Limb (tissue), 2 donors: ENCODE measurements around the gene UBE2R2.
"Not testable (repeated sequence)": the region's sequence is repeated elsewhere in the genome, so short reads cannot be mapped to it uniquely, and the experiment has no call there.

Experiments used
- DNase-seq, 2 donors: peaks; one replicate each; pipeline ENCODE4 v3.0.0-alpha.2; 2016; ENCODE audit errors: extremely low spot score in 2 of 2

Gene UBE2R2, protein sequence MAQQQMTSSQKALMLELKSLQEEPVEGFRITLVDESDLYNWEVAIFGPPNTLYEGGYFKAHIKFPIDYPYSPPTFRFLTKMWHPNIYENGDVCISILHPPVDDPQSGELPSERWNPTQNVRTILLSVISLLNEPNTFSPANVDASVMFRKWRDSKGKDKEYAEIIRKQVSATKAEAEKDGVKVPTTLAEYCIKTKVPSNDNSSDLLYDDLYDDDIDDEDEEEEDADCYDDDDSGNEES

DNA sequence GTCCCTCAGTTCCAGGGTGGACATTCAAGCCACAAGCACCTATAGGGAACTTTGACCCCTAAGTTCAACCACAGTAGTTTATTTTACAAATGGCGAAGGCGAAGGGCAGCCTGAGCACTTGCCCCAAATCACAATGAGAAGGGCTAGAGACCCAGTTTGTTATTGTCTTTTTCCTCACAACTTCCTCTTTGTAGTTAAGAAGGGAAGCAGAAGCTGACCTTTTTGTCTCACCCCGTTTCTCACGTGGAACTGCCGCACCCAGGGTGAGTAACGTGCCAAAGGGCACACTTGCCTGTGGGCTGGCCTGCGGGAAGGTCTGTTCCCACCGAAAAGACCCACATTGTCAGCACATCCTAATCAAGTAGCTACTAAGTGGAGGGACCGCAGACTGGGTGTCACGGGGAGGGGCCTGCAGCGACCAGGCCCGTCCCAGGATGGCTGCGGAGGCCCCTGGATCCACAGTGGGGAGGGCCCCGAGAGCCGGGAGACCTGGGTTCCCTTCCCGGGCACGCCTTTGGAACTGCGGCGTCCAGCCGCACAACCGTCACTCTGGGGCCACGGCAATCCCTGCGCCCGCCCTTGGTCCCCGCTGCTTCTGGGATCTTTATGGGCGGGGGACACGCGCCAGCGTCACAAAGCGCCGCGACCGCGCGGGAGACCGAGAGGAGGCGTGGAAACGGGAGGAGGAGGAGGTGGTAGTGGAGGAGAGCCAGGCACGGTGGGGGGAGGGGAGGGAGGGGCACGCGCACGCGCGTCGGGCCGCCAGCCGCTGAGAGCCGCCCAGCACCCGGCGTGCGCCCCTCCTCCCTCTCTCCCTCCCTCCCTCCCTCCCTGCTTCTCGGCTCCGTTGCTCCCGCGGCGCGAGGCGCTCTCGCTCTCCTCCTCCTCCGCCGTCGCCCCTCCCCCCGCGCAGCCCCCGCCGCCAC is at the start of gene UBE2R2:
Gene UBE2R2, plus strand, starts transcription at position 834 of the 926 bp plus-strand sequence. CDS start 598 bp downstream, outside the sequence.
- DNase-seq: peak; percentile 94 to 99

DNA sequence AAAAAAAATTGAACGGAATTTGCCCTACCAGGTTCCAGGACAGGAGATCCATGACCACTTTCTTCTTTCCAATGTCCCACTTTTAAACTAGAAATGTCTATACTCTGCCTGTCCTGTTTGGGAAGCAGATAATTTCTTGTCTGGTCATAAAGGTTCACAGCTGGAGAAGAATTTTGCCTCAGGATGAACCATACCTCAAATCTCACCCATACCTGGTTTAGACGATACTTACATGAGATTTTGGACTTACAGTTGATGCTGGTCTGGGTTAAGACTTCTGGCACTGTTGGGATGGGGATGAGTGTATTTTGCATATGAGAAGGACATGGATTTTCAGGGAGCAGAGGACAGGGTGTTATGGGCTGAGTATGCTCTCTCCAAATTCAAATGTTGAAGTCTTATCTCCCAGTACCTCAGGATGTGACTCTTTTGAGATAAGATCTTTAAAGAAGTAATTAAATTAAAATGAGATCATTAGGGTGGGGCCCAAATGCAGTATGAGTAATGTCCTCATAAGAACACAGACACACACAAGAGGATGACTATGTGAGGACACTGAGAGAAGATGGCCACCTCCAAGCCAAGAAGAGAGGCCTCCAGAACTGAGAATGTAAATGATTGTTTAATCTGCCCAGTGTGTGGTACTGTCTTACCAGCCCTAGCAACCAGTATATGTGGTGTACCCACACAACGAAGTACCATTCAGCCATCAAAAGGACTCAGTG is 46.6 kb upstream of the UBE2R2 start:
- DNase-seq: not testable (repeated sequence)

GRCh38 chr9:33773135-33773534 is 43.8 kb upstream of the UBE2R2 start:
- not testable (repeated sequence) for DNase-seq

DNA sequence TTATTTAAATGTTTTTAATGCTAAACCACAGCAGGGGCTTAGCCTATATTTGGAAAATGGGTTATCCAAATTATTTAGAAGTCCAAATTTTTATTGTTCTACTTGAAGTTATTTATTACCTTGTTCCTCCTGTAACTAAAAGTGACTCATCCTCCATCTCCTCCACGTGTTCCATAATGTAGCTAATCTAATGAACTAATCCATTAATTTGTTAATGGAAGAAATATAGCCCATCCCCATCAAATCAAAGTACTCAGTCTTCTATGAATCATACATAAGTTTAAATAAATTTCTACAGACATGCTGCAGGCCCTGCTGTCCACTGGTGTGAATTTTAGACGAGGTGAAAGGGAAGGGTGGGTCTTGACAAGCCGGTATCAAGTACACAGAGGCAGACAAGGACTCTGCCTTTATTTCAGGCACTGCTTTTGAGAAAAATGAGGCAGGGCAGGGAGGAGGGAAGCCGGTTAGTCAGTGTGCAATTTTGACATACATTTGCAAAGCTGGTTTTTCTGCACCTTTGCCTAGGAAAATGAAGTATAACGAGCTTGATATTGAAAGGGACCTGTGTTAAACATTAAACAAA is 42.8 kb upstream of the UBE2R2 start:
- DNase-seq: not testable (repeated sequence)

- no peak for DNase-seq
These were observed 40.4 kb upstream of the UBE2R2 start for GRCh38 chr9:33776578-33776977.

DNA sequence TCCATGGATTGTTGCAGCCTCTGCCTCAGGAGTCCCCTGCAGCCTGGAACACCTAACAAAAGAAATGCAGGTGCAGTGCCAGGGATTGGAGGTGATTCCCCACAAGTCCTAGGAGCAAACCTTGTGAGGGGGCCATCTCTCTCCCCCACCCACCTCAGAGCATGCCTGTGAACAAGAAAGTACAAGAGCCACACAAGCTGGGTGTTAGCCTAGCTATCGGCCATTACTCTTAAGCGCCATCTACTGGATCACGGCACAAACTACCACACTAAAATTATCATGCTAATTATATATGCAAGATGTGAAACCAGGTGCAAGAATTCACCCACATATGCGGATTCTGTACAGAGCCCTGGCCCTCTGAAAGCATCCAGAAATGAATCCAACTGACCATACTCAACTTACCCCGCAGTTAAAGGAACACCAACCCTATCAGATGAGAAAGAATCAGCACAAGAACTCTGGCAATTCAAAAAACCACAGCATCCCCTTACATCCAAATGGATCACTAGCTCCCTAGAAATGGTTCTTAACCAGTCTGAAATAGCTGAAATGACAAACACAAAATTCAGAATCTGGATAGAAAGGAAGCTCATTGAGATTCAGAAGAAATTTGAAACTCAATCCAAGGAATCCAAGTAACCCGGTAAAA is 38.1 kb upstream of the UBE2R2 start:
- peak; percentile 42 to 55 for DNase-seq

- no peak for DNase-seq
These were observed 36.7 kb upstream of the UBE2R2 start for GRCh38 chr9:33780276-33780675.

DNA sequence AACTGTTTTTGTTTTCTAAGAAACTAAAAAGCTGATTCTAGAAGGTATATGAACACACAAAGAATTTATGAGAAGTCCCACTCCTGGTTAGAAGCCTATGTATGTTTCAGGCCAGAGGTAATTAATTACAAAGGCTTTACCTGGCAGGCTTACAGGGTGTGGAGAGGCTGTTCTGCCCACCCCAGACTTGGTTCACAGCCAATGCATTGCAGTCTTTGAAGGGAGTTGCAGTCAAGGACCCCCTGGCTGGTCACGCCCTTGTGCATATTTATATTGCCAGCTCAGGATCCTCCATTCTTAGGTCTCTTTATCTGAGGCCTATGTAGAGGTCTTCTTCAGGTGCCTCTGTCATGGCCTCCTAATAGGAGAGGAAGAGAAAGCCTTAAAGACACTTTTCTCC is 35.2 kb upstream of the UBE2R2 start:
- no peak for DNase-seq

DNA sequence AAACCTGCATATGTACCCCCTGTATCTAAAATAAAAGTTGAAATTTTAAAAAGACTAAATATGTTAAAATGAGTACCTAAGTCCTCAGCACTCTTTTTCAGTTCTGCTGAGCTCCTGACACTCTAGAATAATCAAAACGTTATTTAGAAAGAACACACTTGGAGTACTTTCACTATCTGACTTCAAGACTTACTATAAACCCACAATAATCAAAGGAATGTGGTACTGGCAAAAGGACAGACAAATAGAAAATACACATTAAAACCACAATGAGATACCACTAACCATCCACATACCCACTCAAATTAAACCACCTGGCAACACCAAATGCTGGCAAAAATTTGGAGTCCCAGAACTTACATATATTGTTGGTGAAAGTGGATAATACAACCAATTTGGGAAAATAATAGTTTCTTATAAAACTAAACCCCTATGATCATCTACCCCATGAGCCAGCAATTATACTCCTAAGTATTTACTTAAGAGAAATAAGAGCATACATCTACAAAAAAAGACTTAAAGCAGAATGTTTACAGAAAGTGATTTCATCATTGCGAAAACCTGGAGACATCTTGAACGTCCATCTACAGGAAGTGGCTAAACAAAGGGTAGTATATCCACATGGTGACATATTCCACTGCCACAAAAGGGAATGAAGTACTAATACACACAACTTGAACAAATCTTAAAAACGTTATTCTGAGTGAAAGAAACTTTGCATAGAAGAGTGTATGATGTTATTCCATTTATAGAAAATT is 34.4 kb upstream of the UBE2R2 start:
- no peak for DNase-seq

- no peak for DNase-seq
These were observed 31.0 kb upstream of the UBE2R2 start for GRCh38 chr9:33785914-33786313.

GRCh38 chr9:33786681-33787080 is 30.3 kb upstream of the UBE2R2 start:
- no peak for DNase-seq

DNA sequence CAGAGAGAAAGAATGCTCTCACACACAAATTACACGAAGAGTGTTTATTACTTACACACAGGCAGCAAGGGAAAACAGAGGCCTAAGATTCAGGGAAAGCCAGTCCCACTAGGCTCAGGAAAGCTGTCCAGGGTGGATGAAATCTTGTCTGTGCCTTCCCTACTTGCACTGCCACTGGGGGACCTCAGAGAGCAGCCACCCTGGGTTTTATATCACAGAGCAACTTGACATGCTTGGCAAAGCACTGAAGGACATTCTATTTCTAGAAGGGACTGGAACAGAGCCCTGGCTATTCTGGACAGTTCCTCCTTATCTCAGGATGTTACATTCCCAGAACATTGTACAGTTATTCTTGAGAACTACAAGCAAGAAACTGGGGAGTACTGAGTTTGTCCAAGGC is 29.1 kb upstream of the UBE2R2 start:
- no peak for DNase-seq

- DNase-seq: not testable (repeated sequence)
These were observed 27.5 kb upstream of the UBE2R2 start for GRCh38 chr9:33789429-33789828.

GRCh38 chr9:33791117-33791516 is 25.8 kb upstream of the UBE2R2 start:
- DNase-seq: no peak

GRCh38 chr9:33793496-33793895 is 23.5 kb upstream of the UBE2R2 start:
- not testable (repeated sequence) for DNase-seq

DNA sequence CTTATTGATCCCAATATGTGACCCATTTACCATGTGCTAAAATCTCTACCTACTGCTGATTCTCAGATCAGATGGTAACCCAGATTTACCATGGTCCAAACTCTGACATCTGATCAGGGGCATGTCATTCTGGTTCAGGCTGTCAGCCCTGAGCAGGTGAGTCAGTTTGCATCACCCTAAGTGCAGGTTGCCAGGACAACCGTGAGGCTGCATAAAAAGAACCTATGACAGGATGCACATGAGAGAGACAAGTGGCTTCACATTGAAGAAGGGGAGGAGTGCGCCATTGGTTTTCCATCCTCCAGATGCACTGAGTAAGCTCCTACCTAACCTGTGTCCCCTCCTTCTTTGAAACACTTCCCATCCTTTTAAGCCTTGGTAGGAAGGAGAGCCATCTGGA is 22.4 kb upstream of the UBE2R2 start:
- DNase-seq: no peak

DNA sequence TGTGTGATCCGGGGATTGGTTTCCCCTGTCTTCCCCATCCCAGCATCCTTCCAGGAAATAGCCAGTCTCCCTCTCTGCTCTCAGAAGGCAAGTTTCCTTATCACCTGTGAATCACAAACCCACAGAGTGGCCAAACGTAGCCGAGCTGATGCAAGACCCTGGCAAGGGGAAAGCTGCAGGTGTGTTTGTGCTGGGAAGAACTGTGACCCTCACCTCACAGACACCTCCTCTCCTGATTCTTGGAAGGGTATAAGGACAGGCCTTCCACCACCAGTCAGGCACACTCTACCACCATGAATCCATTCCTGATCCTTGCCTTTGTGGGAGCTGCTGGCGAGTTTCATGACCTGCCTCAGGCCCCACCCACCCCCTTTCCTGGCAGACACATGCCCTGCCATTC is 21.7 kb upstream of the UBE2R2 start, which contains the start of gene PRSS3:
Gene PRSS3, plus strand, starts transcription at position 281 of the 400 bp plus-strand sequence. Its CDS starts 13 bp downstream, at position 294.
- no peak for DNase-seq

DNA sequence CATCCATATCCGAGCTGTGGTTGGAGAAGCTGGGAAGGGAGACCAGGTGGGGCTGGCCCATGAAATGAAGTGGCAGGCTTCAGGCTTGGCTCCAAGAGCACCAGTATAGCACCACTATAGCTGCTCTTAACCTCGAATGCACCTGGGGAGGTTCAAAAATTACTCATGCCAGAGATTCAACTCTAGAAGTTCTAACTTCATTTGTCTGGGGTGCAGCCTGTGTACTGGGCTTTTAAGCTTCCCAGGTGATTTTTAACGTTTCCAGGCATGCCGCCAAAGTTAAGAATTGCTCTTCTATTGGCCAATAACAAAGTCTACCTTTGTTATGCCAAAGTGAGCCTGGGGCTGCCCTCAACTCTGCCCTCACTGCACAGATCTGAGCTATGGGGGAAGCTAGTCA is 21.1 kb upstream of the UBE2R2 start:
- DNase-seq: no peak

- DNase-seq: not testable (repeated sequence)
These were observed 20.3 kb upstream of the UBE2R2 start for GRCh38 chr9:33796679-33797078.

- no peak for DNase-seq
These were observed 19.1 kb upstream of the UBE2R2 start for GRCh38 chr9:33797837-33798236.
